ENCODE results near the gene MCM9.

DNA sequence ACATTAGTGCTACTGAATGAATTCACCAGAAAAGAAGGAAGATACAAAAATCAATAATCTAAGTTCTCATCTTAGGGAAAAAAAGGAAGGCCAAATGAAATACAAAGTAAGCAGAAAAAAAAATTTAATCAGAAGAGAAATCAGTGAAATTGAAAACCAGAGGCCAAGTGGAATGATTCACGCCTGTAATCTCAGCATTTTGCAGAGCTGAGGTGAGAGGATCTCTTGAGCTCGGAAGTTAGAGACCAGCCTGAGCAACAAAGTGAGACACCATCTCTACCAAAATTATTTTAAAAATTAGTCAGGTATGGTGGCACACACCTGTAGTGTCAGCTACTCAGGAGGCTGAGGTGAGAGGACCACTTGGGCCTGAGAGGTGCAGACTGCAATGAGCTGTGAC, 62.2 kb downstream of the MCM9 start:
- no peak for TF ChIP-seq POLR2A (IDR thresholded peaks at IDR 0.05)
- TF ChIP-seq, protein P1, sequence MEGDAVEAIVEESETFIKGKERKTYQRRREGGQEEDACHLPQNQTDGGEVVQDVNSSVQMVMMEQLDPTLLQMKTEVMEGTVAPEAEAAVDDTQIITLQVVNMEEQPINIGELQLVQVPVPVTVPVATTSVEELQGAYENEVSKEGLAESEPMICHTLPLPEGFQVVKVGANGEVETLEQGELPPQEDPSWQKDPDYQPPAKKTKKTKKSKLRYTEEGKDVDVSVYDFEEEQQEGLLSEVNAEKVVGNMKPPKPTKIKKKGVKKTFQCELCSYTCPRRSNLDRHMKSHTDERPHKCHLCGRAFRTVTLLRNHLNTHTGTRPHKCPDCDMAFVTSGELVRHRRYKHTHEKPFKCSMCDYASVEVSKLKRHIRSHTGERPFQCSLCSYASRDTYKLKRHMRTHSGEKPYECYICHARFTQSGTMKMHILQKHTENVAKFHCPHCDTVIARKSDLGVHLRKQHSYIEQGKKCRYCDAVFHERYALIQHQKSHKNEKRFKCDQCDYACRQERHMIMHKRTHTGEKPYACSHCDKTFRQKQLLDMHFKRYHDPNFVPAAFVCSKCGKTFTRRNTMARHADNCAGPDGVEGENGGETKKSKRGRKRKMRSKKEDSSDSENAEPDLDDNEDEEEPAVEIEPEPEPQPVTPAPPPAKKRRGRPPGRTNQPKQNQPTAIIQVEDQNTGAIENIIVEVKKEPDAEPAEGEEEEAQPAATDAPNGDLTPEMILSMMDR (IDR thresholded peaks at IDR 0.05), result no peak

All from Peyer's patch (tissue), 4 donors.